ENCODE data around the gene PDE3B. TPM values are rescaled to one million over a fixed set of nuclear protein-coding genes. Genes with fewer than 3 reads are reported as not detected.
"Not testable (repeated sequence)": the region's sequence is repeated elsewhere in the genome, so short reads cannot be mapped to it uniquely, and the experiment has no call there.

The PDE3B gene
- total RNA-seq, 2 donors from 2014 or later, result 21.5 to 23.6 TPM

- intact Hi-C loops (cut with DNase I), result no loop called here
- no peak overlapping the region for H3K27ac ChIP-seq
- H3K36me3 ChIP-seq, result no peaks in the 10 kb centered on the region
- TF ChIP-seq CTCF (IDR thresholded peaks at IDR 0.05), result no peak
- no peak overlapping the region for H3K9ac ChIP-seq (ENCODE audit: low read depth in 2 of 2, low read length in 2 of 2)
- no peak overlapping the region for H3K4me3 ChIP-seq
- DNase-seq, result no peak
- no peaks in the 10 kb centered on the region for H3K4me1 ChIP-seq
- H3K27me3 ChIP-seq, result no peaks in the 10 kb centered on the region
- no peaks in the 10 kb centered on the region for H3K9me3 ChIP-seq
These were observed 60.1 kb downstream of the PDE3B start for GRCh38 chr11:14703731-14704130.

GRCh38 chr11:14705067-14705466, 61.5 kb downstream of the PDE3B start:
- Histone ChIP-seq H3K4me1 (no peaks in the 10 kb centered on the region), H3K36me3 (no peaks in the 10 kb centered on the region), H3K27ac (no peak overlapping the region), H3K9ac (ENCODE audit: low read depth in 2 of 2, low read length in 2 of 2) (no peak overlapping the region), H3K27me3 (no peaks in the 10 kb centered on the region), H3K9me3 (no peaks in the 10 kb centered on the region), H3K4me3 (no peak overlapping the region)
- no peak for DNase-seq
- intact Hi-C loops (cut with DNase I), result no loop called here
- no peak for TF ChIP-seq CTCF (IDR thresholded peaks at IDR 0.05)

DNA sequence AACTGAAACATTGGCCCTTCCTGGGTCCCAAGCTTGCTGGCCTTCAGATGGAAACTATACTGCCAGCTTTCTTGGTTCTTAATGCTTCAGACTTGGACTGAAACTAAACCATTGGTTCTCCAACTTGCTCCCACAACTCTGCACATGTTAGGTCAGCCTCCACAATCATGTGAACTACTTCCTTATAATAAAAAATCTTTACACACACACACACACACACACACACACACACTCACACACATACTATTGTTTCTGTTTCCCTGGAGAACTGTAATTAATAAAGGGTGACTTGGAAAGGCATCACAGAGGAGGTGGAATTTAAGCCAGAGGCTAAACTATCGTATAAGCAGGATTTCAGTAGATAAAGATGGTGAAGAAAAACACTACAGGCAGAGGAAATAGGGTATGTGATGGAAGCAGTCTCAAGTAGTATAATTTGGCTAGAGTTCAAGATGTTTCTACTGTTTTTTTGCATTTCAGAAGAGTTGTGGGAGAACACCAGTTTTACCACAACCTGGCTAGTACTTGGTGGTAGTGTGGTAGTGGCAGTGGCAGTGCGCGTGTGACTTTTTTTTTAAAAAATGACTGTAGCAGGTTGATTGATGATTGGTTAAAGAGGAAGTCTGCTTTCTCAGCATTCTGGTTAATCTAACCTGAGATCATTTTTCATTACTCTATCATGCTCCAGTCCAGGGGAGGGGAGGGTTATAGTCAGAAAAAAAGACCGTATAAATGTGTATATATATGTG, 70.1 kb downstream of the PDE3B start:
- Histone ChIP-seq H3K27ac (no peak overlapping the region), H3K9ac (ENCODE audit: low read depth in 2 of 2, low read length in 2 of 2) (no peak overlapping the region), H3K4me1 (no peaks in the 10 kb centered on the region), H3K27me3 (no peaks in the 10 kb centered on the region), H3K9me3 (no peaks in the 10 kb centered on the region), H3K4me3 (no peak overlapping the region), H3K36me3 (no peaks in the 10 kb centered on the region)
- no peak for TF ChIP-seq CTCF (IDR thresholded peaks at IDR 0.05)
- intact Hi-C loops (cut with DNase I), result no loop called here
- DNase-seq, result no peak

DNA sequence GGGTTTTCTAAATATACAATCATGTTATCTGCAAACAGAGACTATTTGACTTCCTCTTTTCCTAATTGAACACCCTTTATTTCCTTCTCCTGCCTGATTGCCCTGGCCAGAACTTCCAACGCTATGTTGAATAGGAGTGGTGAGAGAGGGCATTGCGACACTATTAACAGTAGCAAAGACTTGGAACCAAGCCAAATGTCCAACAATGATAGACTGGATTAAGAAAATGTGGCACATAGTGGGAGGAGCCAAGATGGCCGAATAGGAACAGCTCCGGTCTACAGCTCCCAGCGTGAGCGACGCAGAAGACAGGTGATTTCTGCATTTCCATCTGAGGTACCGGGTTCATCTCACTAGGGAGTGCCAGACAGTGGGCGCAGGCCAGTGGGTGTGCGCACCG, 72.1 kb downstream of the PDE3B start:
- H3K27me3 ChIP-seq; H3K9me3 ChIP-seq; H3K36me3 ChIP-seq; H3K4me3 ChIP-seq; DNase-seq; H3K4me1 ChIP-seq; H3K27ac ChIP-seq; H3K9ac ChIP-seq (ENCODE audit: low read depth in 2 of 2, low read length in 2 of 2); intact Hi-C loops (cut with DNase I): not testable (repeated sequence)

DNA sequence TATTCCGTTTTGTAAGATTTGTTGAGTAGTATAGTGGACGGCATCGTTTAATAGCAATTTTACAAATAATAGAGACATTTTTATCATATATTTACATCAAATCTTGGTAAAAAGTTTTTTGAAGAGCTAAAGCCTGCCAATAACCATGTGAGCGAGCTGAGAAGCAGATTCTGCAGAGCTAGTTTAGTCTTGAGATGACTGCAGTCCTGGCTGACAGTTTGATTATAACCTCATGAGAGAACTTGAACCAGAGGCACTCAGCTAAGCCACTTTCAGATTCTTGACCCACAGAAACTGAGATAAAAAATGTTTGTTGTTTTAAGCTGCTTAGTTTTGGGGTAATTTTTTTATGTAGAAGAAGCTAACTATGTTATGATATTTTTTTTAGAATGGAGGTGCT, 78.9 kb downstream of the PDE3B start:
- H3K9me3 ChIP-seq, result no peaks in the 10 kb centered on the region
- H3K4me3 ChIP-seq, result no peak overlapping the region
- no peaks in the 10 kb centered on the region for H3K27me3 ChIP-seq
- TF ChIP-seq CTCF (IDR thresholded peaks at IDR 0.05), result no peak
- DNase-seq, result no peak
- H3K9ac ChIP-seq (ENCODE audit: low read depth in 2 of 2, low read length in 2 of 2), result no peak overlapping the region
- H3K36me3 ChIP-seq, result no peaks in the 10 kb centered on the region
- no peaks in the 10 kb centered on the region for H3K4me1 ChIP-seq
- intact Hi-C loops (cut with DNase I), result no loop called here
- H3K27ac ChIP-seq, result no peak overlapping the region

- intact Hi-C loops (cut with DNase I), result no loop called here
- Histone ChIP-seq H3K27me3 (no peaks in the 10 kb centered on the region), H3K9me3 (no peaks in the 10 kb centered on the region), H3K36me3 (no peaks in the 10 kb centered on the region), H3K27ac (no peak overlapping the region), H3K4me3 (no peak overlapping the region), H3K4me1 (no peaks in the 10 kb centered on the region), H3K9ac (ENCODE audit: low read depth in 2 of 2, low read length in 2 of 2) (no peak overlapping the region)
- DNase-seq, result no peak
- no peak for TF ChIP-seq CTCF (IDR thresholded peaks at IDR 0.05)
These were observed 81.5 kb downstream of the PDE3B start for GRCh38 chr11:14725150-14725549.

Measured in colonic mucosa (tissue), 4 donors.